H9 (cell line): ENCODE data around the gene IGF2BP2. TPM values are rescaled to one million over a fixed set of nuclear protein-coding genes. Genes with fewer than 3 reads are reported as not detected.

Experiments used
- DNase-seq: peaks from one replicate; pipeline ENCODE4 v3.0.0-alpha.2; 2017
- H2AFZ ChIP-seq: one replicate; pipeline ENCODE4 v1.6.1; 2013; ENCODE audit warnings: mild to moderate bottlenecking, low read length, control low read depth, moderate library complexity
- H2AK5ac ChIP-seq: 2 replicates; pipeline ENCODE4 v1.6.1; 2013; ENCODE audit warnings: low read length, control low read depth, mixed read lengths; ENCODE audit not compliant: insufficient read length
- H2BK120ac ChIP-seq: one replicate; pipeline ENCODE4 v1.6.1; 2013; ENCODE audit warnings: low read depth, mild to moderate bottlenecking, low read length, control low read depth, inconsistent platforms; ENCODE audit not compliant: poor library complexity, severe bottlenecking
- H2BK12ac ChIP-seq: 2 replicates; pipeline ENCODE4 v1.6.1; 2013; ENCODE audit warnings: low read length, control low read depth, mixed read lengths, low read depth; ENCODE audit not compliant: insufficient read length
- H2BK15ac ChIP-seq: 2 replicates; pipeline ENCODE4 v1.6.1; 2013; ENCODE audit warnings: low read depth, low read length, control low read depth
- H2BK20ac ChIP-seq: one replicate; pipeline ENCODE4 v1.6.1; 2013; ENCODE audit warnings: low read depth, mild to moderate bottlenecking, low read length, control low read depth, inconsistent platforms; ENCODE audit not compliant: poor library complexity, severe bottlenecking
- H2BK5ac ChIP-seq: 2 replicates; pipeline ENCODE4 v1.6.1; 2013; ENCODE audit warnings: low read length, control low read depth, mixed read lengths; ENCODE audit not compliant: insufficient read length
- H3K14ac ChIP-seq: 2 replicates; pipeline ENCODE4 v1.6.1; 2013; ENCODE audit warnings: low read length, control low read depth; ENCODE audit not compliant: insufficient read depth
- H3K18ac ChIP-seq: 2 replicates; pipeline ENCODE4 v1.6.1; 2013; ENCODE audit warnings: low read depth, mild to moderate bottlenecking, mixed read lengths, low read length, control low read depth; ENCODE audit not compliant: insufficient read length
- H3K23ac ChIP-seq: 2 replicates; pipeline ENCODE4 v1.6.1; 2013; ENCODE audit warnings: low read length, control low read depth, mixed read lengths, low read depth; ENCODE audit not compliant: insufficient read length
- H3K23me2 ChIP-seq: 2 replicates; pipeline ENCODE4 v1.6.1; 2013; ENCODE audit warnings: low read depth, mild to moderate bottlenecking, mixed read lengths, low read length, control low read depth; ENCODE audit not compliant: insufficient read length, poor library complexity, severe bottlenecking
- H3K27ac ChIP-seq: 2 replicates; pipeline ENCODE4 v1.5.1; 2013; ENCODE audit warnings: low read length, control low read depth, mixed read lengths, low read depth; ENCODE audit not compliant: insufficient read length
- H3K27me3 ChIP-seq: 2 replicates; pipeline ENCODE4 v1.6.1; 2013; ENCODE audit warnings: low read length, control low read depth, inconsistent platforms; ENCODE audit not compliant: insufficient read depth
- H3K4ac ChIP-seq: 2 replicates; pipeline ENCODE4 v1.6.1; 2013; ENCODE audit warnings: low read depth, mild to moderate bottlenecking, control low read depth, inconsistent platforms, low read length, moderate library complexity
- H3K4me1 ChIP-seq: 2 replicates; pipeline ENCODE4 v1.6.1; 2013; ENCODE audit warnings: low read length, control low read depth, inconsistent platforms; ENCODE audit not compliant: insufficient read depth
- H3K4me2 ChIP-seq: 2 replicates; pipeline ENCODE4 v1.6.1; 2013; ENCODE audit warnings: low read length, control low read depth, mixed read lengths; ENCODE audit not compliant: insufficient read length, insufficient read depth
- H3K56ac ChIP-seq: 2 replicates; pipeline ENCODE4 v1.6.1; 2013; ENCODE audit warnings: low read depth, mild to moderate bottlenecking, mixed read lengths, low read length, control low read depth; ENCODE audit not compliant: insufficient read length
- H3K79me1 ChIP-seq: 2 replicates; pipeline ENCODE4 v1.6.1; 2013; ENCODE audit warnings: low read depth, mild to moderate bottlenecking, moderate library complexity, low read length, control low read depth, inconsistent platforms; ENCODE audit not compliant: insufficient read depth, poor library complexity, severe bottlenecking
- H3K79me2 ChIP-seq: 2 replicates; pipeline ENCODE4 v1.6.1; 2013; ENCODE audit warnings: low read length, control low read depth, inconsistent platforms; ENCODE audit not compliant: insufficient read depth
- H3K9ac ChIP-seq: 2 replicates; pipeline ENCODE4 v1.6.1; 2013; ENCODE audit warnings: low read length, control low read depth, mixed read lengths; ENCODE audit not compliant: insufficient read length; ENCODE audit errors: extremely low read depth
- H3K9me3 ChIP-seq: one replicate; pipeline ENCODE4 v1.6.1; 2013; ENCODE audit warnings: low read depth, low read length, inconsistent platforms; ENCODE audit not compliant: control insufficient read depth
- H3T11ph ChIP-seq: one replicate; pipeline ENCODE4 v1.6.1; 2013; ENCODE audit warnings: mild to moderate bottlenecking, low read length, control low read depth, inconsistent platforms
- H4K20me1 ChIP-seq: one replicate; pipeline ENCODE4 v1.6.1; 2013; ENCODE audit not compliant: control insufficient read depth, insufficient read length, insufficient read depth
- H4K5ac ChIP-seq: 2 replicates; pipeline ENCODE4 v1.6.1; 2013; ENCODE audit warnings: low read depth, mild to moderate bottlenecking, mixed read lengths, low read length, control low read depth; ENCODE audit not compliant: insufficient read length
- H4K8ac ChIP-seq: replicated peaks from 2 replicates; pipeline ENCODE4 v1.6.1; 2013; ENCODE audit warnings: low read length, control low read depth, mixed read lengths, low read depth; ENCODE audit not compliant: insufficient read length
- H4K91ac ChIP-seq: 2 replicates; pipeline ENCODE4 v1.6.1; 2013; ENCODE audit warnings: low read depth, mild to moderate bottlenecking, moderate library complexity, mixed read lengths, low read length, control low read depth; ENCODE audit not compliant: insufficient read length
- H3K27ac Mint-ChIP-seq, 3 experiments: 2 replicates in 2 of 3; 3 replicates in 1 of 3; pipeline ENCODE4 v1.8.0; 2020 to 2021; ENCODE audit warnings: mixed read lengths in 3 of 3, mild to moderate bottlenecking in 1 of 3, moderate library complexity in 1 of 3
- H3K27me3 Mint-ChIP-seq: 2 replicates; pipeline ENCODE4 v1.8.0; 2021; ENCODE audit warnings: low read depth, mild to moderate bottlenecking, moderate library complexity, mixed read lengths
- H3K36me3 Mint-ChIP-seq, 3 experiments: 2 replicates in 2 of 3; 3 replicates in 1 of 3; pipeline ENCODE4 v1.8.0; 2020 to 2021; ENCODE audit warnings: low read depth in 3 of 3, mixed read lengths in 3 of 3; ENCODE audit not compliant: insufficient read depth in 1 of 3
- H3K4me1 Mint-ChIP-seq, 2 experiments: 2 replicates each; pipeline ENCODE4 v1.8.0; 2020; ENCODE audit warnings: mixed read lengths in 2 of 2
- H3K4me3 Mint-ChIP-seq, 2 experiments: 2 replicates in 1 of 2; 3 replicates in 1 of 2; pipeline ENCODE4 v1.8.0; 2020 to 2021; ENCODE audit warnings: mild to moderate bottlenecking in 2 of 2, mixed read lengths in 2 of 2, moderate library complexity in 1 of 2
- H3K9me3 Mint-ChIP-seq, 2 experiments: 2 replicates in 1 of 2; 3 replicates in 1 of 2; pipeline ENCODE4 v1.8.0; 2020; ENCODE audit warnings: mild to moderate bottlenecking in 2 of 2, mixed read lengths in 2 of 2, moderate library complexity in 1 of 2
- CTCF ChIP-seq: fragments of 200-600 bp; sonication (generic); conservative IDR thresholded peaks from 3 replicates; pipeline ENCODE4 v1.8.0; 2021; ENCODE audit warnings: antibody characterized with exemption, mild to moderate bottlenecking
- WGBS: extraction: QIAGEN DNeasy Blood & Tissue Kit; methylation state at CpG from one replicate; pipeline ENCODE4 v1.1.7; 2013; ENCODE audit warnings: missing lambda C conversion rate, low lambda C conversion rate, mixed read lengths; ENCODE audit not compliant: insufficient read length; ENCODE audit errors: extremely low coverage; 5-methylcytosine and 5-hydroxymethylcytosine counted together
- total RNA-seq: library from RNA; stranded (reverse); gene quantifications from 2 replicates; pipeline ENCODE4 v1.2.1, GENCODE V29; 2021

Gene IGF2BP2
- total RNA-seq, 1 experiment from 2014 or later, result 130 TPM

DNA sequence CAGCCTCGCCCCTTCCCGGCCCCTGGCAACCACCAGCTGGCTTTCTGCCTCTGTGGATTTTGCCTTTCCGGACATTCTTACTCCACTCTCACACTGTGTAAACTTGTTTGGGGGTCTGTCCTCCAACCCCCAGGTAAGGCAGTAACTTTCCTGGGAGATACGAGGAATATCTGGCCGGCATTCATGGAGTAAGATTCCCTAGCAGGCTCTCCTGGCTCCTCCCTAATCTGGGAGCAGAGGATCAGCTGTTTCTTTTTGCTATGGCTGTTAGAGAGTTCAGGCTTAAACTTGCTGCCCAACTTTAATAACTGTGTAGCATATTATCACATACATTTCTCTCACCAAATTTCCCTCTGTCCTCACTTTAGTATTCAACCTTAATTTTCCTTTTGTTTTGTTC, 64.3 kb downstream of the IGF2BP2 start:
- H3K9ac ChIP-seq, result no peak overlapping the region
- peaks cover 26% of the 10 kb centered on the region; the same call in 1 of the 2 replicates for H3K79me2 ChIP-seq
- H3K27me3 ChIP-seq, result no peaks in the 10 kb centered on the region
- H3K79me1 ChIP-seq, result peaks cover 9% of the 10 kb centered on the region
- H3K14ac ChIP-seq, result no peak overlapping the region
- Mint-ChIP-seq H3K4me3 (no peak overlapping the region), H3K4me1 (peaks cover 63 to 85% of the 10 kb centered on the region in 2 experiments), H3K36me3 (peaks cover 22 to 27% (median 22%) of the 10 kb centered on the region in 3 experiments), H3K9me3 (peaks cover 17 to 20% of the 10 kb centered on the region in 2 experiments; a peak in 4 of 5 replicates), H3K27ac (peak overlapping the region in 1 of 3 experiments; percentile 39; a peak in 1 of 7 replicates), H3K27me3 (no peaks in the 10 kb centered on the region)
- H2BK5ac ChIP-seq, result no peak overlapping the region
- no peak overlapping the region for H3K4me2 ChIP-seq
- no peak for DNase-seq
- no peaks in the 10 kb centered on the region for H3K23me2 ChIP-seq
- H2AK5ac ChIP-seq, result no peak overlapping the region
- no CpG with 5 or more reads among the region's 5 CpGs for WGBS
- no peaks in the 10 kb centered on the region for H4K20me1 ChIP-seq
- peaks cover 5% of the 10 kb centered on the region; the same call in 1 of the 2 replicates for H3K4me1 ChIP-seq
- H2BK20ac ChIP-seq, result no peak overlapping the region
- H2BK120ac ChIP-seq, result no peak overlapping the region
- no peak overlapping the region for H2BK12ac ChIP-seq
- H3K9me3 ChIP-seq, result peaks cover 7% of the 10 kb centered on the region
- no peak overlapping the region for H3K18ac ChIP-seq
- no peak overlapping the region for H3K56ac ChIP-seq
- no peak overlapping the region for H3K4ac ChIP-seq
- TF ChIP-seq CTCF, result no peak
- no peak overlapping the region for H4K5ac ChIP-seq
- no peak overlapping the region for H3T11ph ChIP-seq
- no peak overlapping the region for H4K91ac ChIP-seq
- H2BK15ac ChIP-seq, result no peak overlapping the region
- no peak overlapping the region for H4K8ac ChIP-seq
- H3K27ac ChIP-seq, result no peak overlapping the region
- H2AFZ ChIP-seq, result no peak overlapping the region
- no peak overlapping the region for H3K23ac ChIP-seq
